ENCODE data around the gene CACNA2D2. TPM values are rescaled to one million over a fixed set of nuclear protein-coding genes. Genes with fewer than 3 reads are reported as not detected.

The CACNA2D2 gene
- total RNA-seq, 1 donor from 2014 or later: 0.24 TPM

- peak; percentile 14 for DNase-seq (ENCODE audit: low spot score)
Measured at GRCh38 chr3:50428007-50428633, 75.3 kb downstream of the CACNA2D2 start.

DNA sequence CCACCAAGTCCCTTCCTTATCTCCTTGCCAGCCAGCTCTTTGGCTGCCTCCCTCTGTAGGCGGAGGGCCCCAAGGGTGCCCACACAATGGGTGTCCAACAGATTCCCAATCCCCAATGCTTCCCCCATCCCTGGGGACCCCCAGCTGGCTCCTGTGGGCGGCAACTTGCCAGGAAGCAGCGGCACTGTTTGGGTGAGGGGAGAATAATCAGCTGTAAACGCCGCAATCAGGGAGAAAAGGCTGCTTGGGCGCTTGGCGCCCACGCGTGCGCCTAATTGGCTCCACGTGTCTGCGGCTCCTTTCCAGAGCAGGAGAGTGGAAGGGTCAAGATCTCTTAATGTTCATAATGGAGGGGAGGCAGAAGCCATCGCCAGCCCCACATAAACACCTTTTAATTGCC, 76.2 kb downstream of the CACNA2D2 start:
- no peak for DNase-seq (ENCODE audit: low spot score)

- no peak for DNase-seq (ENCODE audit: low spot score)
Measured at GRCh38 chr3:50425911-50426310, 77.5 kb downstream of the CACNA2D2 start.

- DNase-seq (ENCODE audit: low spot score): no peak
Measured at GRCh38 chr3:50423543-50423942, 79.9 kb downstream of the CACNA2D2 start.

- DNase-seq (ENCODE audit: low spot score): no peak
Measured at GRCh38 chr3:50422153-50422552, 81.3 kb downstream of the CACNA2D2 start.

GRCh38 chr3:50419595-50420370, 83.7 kb downstream of the CACNA2D2 start:
- no peak for DNase-seq (ENCODE audit: low spot score)

GRCh38 chr3:50418850-50419249, 84.6 kb downstream of the CACNA2D2 start:
- peak; percentile 88 for DNase-seq (ENCODE audit: low spot score)

- no peak for DNase-seq (ENCODE audit: low spot score)
Measured at GRCh38 chr3:50417637-50418033, 85.8 kb downstream of the CACNA2D2 start.

DNA sequence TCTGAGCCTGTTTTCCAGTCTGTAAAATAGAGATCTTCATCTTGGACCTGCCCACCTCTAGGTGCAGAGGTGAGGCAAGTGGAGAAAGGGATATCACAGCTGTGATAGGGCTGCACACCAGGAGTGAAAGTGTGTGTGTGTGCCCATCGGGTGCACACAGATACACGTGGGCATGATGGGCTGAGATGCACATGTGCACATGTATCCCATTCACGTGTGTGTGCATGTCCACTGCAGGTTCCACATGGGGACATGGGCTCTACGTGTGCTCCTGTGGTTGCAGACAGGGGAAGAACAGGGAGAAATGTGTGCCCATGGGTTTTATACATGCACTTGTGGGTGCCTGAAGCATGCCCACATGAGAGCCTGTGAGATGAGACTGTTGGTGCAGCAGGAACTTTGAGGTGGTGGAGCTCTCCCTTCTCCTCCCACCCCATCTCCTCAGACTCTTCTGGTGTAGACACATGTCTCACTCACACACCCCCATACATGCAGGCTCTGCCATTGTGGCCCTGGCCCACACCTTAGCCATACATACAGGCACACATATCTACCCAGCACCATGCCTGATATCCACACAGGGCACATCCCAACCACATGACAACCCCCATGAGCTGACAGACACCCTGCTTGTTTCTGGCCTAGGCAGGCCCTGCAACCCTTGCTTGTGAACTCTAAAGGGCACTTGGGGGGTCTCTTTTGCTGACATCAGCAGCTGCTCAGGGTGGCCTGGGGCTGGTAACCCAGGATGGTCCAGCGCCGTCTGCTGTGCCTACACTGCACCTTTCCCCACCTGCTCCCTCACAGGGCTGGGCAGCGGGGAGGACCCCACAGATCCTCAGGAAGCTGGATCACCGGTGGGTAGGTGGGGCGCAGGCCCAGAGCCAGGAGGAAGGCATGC, 86.4 kb downstream of the CACNA2D2 start:
- no peak for DNase-seq (ENCODE audit: low spot score)

- no peak for DNase-seq (ENCODE audit: low spot score)
Measured at GRCh38 chr3:50415816-50416215, 87.6 kb downstream of the CACNA2D2 start.

DNA sequence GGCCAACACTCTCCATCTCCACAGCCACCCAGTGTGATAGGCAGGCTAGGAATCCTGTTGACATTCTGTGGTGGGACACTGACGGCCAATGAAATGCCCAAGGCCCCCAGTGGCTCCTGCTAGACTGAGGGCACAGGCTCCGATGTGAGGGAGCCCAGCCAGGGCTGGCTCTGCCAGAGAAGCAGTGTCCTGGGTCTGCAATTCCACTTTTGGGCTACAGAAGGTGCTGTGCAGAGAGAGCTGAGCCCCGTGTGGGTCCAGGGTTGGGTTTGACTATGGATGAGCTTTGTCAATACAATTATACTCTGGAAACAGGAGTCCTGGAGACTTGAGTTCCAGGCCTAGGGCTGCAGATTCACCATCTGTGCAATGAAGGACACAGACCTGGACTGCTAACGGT, 88.4 kb downstream of the CACNA2D2 start:
- no peak for DNase-seq (ENCODE audit: low spot score)

DNA sequence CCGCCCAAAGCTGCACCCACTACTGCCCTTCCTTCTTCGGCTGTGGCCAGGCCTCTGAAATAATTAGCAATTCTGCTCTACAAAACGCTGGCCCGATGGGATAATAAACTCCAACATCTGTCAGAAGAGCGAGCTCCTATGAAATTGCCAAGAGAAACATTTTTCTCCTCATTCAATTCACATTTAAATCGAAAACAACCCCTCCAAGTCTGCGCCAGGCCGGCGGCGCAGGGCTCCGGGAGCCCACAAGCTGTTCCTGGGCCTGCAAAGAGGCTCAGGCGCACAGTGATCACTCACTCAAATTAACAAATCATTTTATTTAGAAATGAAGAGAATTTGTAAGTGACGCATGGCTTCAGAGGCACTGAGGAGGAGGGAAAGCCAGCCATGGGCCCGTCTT, 88.8 kb downstream of the CACNA2D2 start:
- DNase-seq (ENCODE audit: low spot score): no peak

- DNase-seq (ENCODE audit: low spot score): no peak
Measured at GRCh38 chr3:50412231-50412754, 91.1 kb downstream of the CACNA2D2 start.

DNA sequence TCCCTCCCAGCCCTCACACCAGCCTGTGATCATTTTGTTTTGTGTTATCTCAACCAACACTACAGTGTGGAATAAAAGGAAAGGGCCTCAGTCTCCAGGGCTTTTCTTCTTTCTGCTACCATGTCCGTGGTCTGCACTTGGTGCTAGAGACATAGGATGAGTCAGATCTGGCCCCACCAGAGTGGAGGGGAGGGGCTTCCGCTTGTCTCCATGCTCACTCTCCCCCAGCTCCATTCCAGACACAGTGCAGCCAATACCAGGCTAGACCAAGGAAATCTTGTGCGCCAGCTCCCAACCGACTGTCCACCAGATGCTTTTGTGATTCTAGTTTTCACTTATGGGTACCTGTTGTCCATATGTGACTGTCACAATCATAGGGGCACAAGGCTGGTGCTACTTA, 92.2 kb downstream of the CACNA2D2 start:
- DNase-seq (ENCODE audit: low spot score): no peak

- no peak for DNase-seq (ENCODE audit: low spot score)
Measured at GRCh38 chr3:50410608-50411139, 92.8 kb downstream of the CACNA2D2 start.

- DNase-seq (ENCODE audit: low spot score): no peak
Measured at GRCh38 chr3:50410185-50410584, 93.2 kb downstream of the CACNA2D2 start.

DNA sequence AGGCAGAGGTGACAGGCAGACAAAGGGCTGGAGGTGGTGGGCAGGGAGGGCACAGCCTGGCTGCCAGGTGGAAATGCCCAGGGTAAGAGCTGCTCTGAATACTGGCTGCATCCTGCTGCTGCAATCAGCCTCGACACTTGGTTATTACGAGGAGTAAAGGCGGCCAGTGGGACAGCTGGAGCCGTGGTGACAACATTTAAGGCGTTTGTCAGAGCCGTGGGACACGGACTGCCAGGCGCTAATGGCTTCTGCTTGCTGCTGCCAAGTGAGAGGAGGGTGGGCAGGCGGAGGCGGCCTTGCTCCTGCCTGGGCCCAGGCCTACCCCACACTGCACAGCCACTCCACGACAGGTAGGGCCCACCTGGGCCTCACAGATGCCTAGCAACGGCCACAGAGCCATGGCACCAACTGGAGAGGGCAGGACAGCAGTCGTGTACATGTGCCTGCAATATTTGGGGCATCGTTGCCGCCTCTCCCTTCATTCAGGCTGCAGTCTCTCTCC, 94.9 kb downstream of the CACNA2D2 start:
- no peak for DNase-seq (ENCODE audit: low spot score)

DNA sequence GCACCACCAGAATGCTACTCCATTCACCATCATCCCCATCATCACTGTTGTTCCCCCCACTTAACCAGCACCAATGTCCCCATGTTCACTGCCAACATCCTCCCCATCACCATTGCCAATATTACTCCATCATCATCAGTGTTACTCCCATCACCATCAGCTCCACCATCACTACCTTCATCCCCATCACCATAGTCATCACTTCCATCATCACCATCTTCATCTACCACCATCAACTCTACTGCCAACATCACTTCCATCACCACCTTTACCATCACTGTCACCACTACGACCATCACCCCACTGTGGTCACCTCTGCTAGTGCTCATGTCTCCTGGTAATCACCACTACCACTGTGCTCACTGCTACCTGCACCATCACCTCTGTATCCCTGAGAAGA, 96.9 kb downstream of the CACNA2D2 start:
- no peak for DNase-seq (ENCODE audit: low spot score)

- no peak for DNase-seq (ENCODE audit: low spot score)
Measured at GRCh38 chr3:50405249-50405648, 98.2 kb downstream of the CACNA2D2 start.

DNA sequence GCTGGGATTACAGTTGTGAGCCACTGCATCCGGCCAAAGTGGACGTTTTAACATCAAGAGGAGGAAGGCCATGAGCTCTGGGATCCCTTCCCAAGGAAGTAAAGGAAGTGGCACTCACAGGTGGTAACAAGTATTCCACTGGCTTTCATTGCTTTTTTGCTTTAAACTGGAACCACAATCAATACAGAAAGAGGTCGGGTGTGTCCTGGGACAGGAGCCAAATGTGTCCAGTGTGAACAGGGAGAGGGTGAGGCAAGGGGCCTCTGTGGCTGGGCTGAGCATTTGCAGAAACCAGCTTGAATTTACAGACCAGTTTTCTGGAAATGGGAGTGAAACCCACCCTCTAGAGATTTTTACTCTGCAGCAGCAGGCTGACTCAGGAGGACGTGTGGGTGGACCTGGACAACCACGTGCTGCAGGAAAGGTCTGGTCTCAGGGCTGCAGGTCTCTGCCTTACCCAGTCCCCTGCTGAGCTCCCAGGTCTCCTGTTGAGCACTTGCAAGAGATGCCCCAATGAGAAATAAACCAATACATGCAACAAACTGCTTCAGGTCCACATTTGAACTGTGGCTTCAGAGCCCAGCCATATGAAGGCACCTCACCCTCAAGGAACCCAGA, 101.3 kb downstream of the CACNA2D2 start:
- DNase-seq (ENCODE audit: low spot score): no peak

DNA sequence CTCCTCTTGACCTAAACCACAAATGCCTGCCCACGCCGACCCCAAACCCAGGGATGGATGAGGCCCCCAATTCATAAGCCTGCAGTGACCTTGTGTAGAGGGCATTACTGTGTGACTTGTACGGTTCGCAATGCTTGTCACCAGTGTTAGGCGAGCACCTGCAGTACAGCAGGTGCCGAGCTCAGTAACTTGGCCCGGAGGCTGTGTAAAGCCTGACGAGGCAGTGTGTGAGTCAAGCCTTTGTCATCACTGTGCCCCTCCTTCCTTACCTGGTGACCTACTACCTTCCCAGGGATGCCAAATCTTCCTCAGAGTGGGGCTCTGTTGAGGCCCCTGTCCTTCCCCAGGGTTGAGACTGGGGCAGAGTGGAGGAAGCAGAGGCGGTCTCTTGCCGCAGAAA, 106.9 kb downstream of the CACNA2D2 start:
- no peak for DNase-seq (ENCODE audit: low spot score)

Data from umbilical cord (tissue), 2 donors.